Mesendoderm (in vitro differentiated cells): ENCODE measurements around the gene LZTS3.
"Not testable (repeated sequence)": the region's sequence is repeated elsewhere in the genome, so short reads cannot be mapped to it uniquely, and the experiment has no call there.

Experiments used
- DNase-seq: peaks from one replicate; pipeline ENCODE4 v3.0.0; 2013
- H2AK5ac ChIP-seq: 2 replicates; pipeline ENCODE4 v1.6.1; 2013; ENCODE audit warnings: low read length, inconsistent platforms
- H2BK120ac ChIP-seq: 2 replicates; pipeline ENCODE4 v1.6.1; 2013; ENCODE audit warnings: low read depth, mild to moderate bottlenecking, low read length, moderate library complexity, mixed read lengths
- H2BK15ac ChIP-seq: replicated peaks from 2 replicates; pipeline ENCODE4 v1.6.1; 2013; ENCODE audit warnings: low read depth, mild to moderate bottlenecking, moderate library complexity
- H2BK5ac ChIP-seq: 2 replicates; pipeline ENCODE4 v1.6.1; 2013; ENCODE audit warnings: low read length, inconsistent platforms
- H3K18ac ChIP-seq: 2 replicates; pipeline ENCODE4 v1.6.1; 2013; ENCODE audit warnings: mild to moderate bottlenecking, low read length, mixed read lengths
- H3K23ac ChIP-seq: one replicate; pipeline ENCODE4 v1.6.1; 2013; ENCODE audit warnings: low read length
- H3K27ac ChIP-seq: 2 replicates; pipeline ENCODE4 v1.5.1; 2013; ENCODE audit warnings: low read depth, mild to moderate bottlenecking, inconsistent platforms, low read length, moderate library complexity
- H3K27me3 ChIP-seq: 2 replicates; pipeline ENCODE4 v1.6.1; 2013; ENCODE audit warnings: low read length, control low read depth, mild to moderate bottlenecking, inconsistent platforms; ENCODE audit not compliant: insufficient read depth, poor library complexity
- H3K36me3 ChIP-seq: 2 replicates; pipeline ENCODE4 v1.6.1; 2013; ENCODE audit warnings: low read length, inconsistent platforms; ENCODE audit not compliant: control insufficient read depth, insufficient read depth
- H3K4ac ChIP-seq: one replicate; pipeline ENCODE4 v1.6.1; 2013; ENCODE audit warnings: low read depth, mild to moderate bottlenecking, low read length, moderate library complexity
- H3K4me1 ChIP-seq: 2 replicates; pipeline ENCODE4 v1.6.1; 2013; ENCODE audit warnings: low read depth, low read length, inconsistent platforms; ENCODE audit not compliant: control insufficient read depth
- H3K4me2 ChIP-seq: 2 replicates; pipeline ENCODE4 v1.6.1; 2013; ENCODE audit warnings: low read length
- H3K4me3 ChIP-seq: 2 replicates; pipeline ENCODE4 v1.5.1; 2013; ENCODE audit warnings: mild to moderate bottlenecking, low read length
- H3K56ac ChIP-seq: one replicate; pipeline ENCODE4 v1.6.1; 2013; ENCODE audit warnings: low read length
- H3K79me1 ChIP-seq: 2 replicates; pipeline ENCODE4 v1.6.1; 2013; ENCODE audit warnings: low read length, inconsistent platforms
- H3K79me2 ChIP-seq: 2 replicates; pipeline ENCODE4 v1.6.1; 2013; ENCODE audit warnings: mild to moderate bottlenecking, low read length; ENCODE audit not compliant: control insufficient read depth, insufficient read depth
- H3K9ac ChIP-seq: 2 replicates; pipeline ENCODE4 v1.6.1; 2013; ENCODE audit warnings: low read length, inconsistent platforms
- H4K5ac ChIP-seq: one replicate; pipeline ENCODE4 v1.6.1; 2013; ENCODE audit warnings: low read length
- H4K8ac ChIP-seq: one replicate; pipeline ENCODE4 v1.6.1; 2013; ENCODE audit warnings: low read depth, mild to moderate bottlenecking, control low read depth, low read length, moderate library complexity
- WGBS: extraction: QIAGEN DNeasy Blood & Tissue Kit; methylation state at CpG from one replicate; pipeline ENCODE4 v1.1.7; 2013; ENCODE audit warnings: low lambda C conversion rate, missing lambda C conversion rate; ENCODE audit not compliant: insufficient coverage; ENCODE audit errors: extremely low coverage; 5-methylcytosine and 5-hydroxymethylcytosine counted together

The LZTS3 gene

GRCh38 chr20:3128275-3128984 lies 44.9 kb downstream of the LZTS3 start:
- Histone ChIP-seq H2AK5ac (no peak overlapping the region), H3K4me3 (no peak overlapping the region), H3K27ac (no peak overlapping the region), H4K5ac (no peak overlapping the region), H3K4ac (no peak overlapping the region), H3K9ac (no peak overlapping the region), H3K56ac (no peak overlapping the region), H3K23ac (no peak overlapping the region), H4K8ac (no peak overlapping the region), H2BK5ac (no peak overlapping the region), H3K4me1 (no peaks in the 10 kb centered on the region), H3K79me2 (no peaks in the 10 kb centered on the region), H3K4me2 (no peak overlapping the region), H2BK120ac (no peak overlapping the region), H3K18ac (no peak overlapping the region), H3K79me1 (no peaks in the 10 kb centered on the region), H2BK15ac (no peak overlapping the region), H3K36me3 (no peaks in the 10 kb centered on the region), H3K27me3 (no peaks in the 10 kb centered on the region)
- no CpG with 5 or more reads among the region's 8 CpGs for WGBS
- no peak for DNase-seq

DNA sequence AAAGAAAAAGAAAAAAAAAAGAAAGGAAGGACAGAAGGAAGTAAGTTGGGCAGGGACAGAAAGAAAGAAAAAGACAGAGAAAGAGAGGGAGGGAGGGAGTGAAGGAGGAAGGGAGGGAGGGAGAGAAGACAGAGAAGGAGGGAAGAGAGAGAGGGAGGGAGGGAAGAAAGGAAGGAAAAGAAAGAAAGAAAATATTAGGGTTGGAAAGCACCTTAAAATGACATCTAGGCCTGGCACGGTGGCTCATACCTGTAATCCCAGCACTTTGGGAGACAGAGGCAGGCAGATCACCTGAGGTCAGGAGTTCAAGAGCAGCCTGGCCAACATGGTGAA lies 46.9 kb downstream of the LZTS3 start:
- H2BK120ac ChIP-seq, result no peak overlapping the region
- H3K56ac ChIP-seq, result no peak overlapping the region
- H3K4me3 ChIP-seq, result no peak overlapping the region
- H3K79me1 ChIP-seq, result no peaks in the 10 kb centered on the region
- no peak overlapping the region for H3K4me2 ChIP-seq
- H3K79me2 ChIP-seq, result no peaks in the 10 kb centered on the region
- no peak overlapping the region for H4K8ac ChIP-seq
- no peak overlapping the region for H2AK5ac ChIP-seq
- H3K36me3 ChIP-seq, result no peaks in the 10 kb centered on the region
- no peak overlapping the region for H3K9ac ChIP-seq
- H3K4me1 ChIP-seq, result no peaks in the 10 kb centered on the region
- DNase-seq, result no peak
- no peak overlapping the region for H4K5ac ChIP-seq
- no peaks in the 10 kb centered on the region for H3K27me3 ChIP-seq
- H3K27ac ChIP-seq, result no peak overlapping the region
- H3K23ac ChIP-seq, result no peak overlapping the region
- WGBS, result no CpG with 5 or more reads among the region's 1 CpG
- no peak overlapping the region for H3K18ac ChIP-seq
- no peak overlapping the region for H2BK15ac ChIP-seq
- no peak overlapping the region for H3K4ac ChIP-seq
- H2BK5ac ChIP-seq, result no peak overlapping the region

GRCh38 chr20:3125776-3126526 lies 47.4 kb downstream of the LZTS3 start:
- H3K27ac ChIP-seq, H3K79me1 ChIP-seq, H3K18ac ChIP-seq, H4K5ac ChIP-seq, H4K8ac ChIP-seq, H3K4me2 ChIP-seq, H3K79me2 ChIP-seq, DNase-seq, H3K56ac ChIP-seq, H2AK5ac ChIP-seq, H3K4me3 ChIP-seq, H2BK120ac ChIP-seq, H3K4me1 ChIP-seq, H3K23ac ChIP-seq, H3K4ac ChIP-seq, H3K9ac ChIP-seq, H3K36me3 ChIP-seq, H3K27me3 ChIP-seq, H2BK5ac ChIP-seq, H2BK15ac ChIP-seq: not testable (repeated sequence)
- no CpG with 5 or more reads among the region's 25 CpGs for WGBS

DNA sequence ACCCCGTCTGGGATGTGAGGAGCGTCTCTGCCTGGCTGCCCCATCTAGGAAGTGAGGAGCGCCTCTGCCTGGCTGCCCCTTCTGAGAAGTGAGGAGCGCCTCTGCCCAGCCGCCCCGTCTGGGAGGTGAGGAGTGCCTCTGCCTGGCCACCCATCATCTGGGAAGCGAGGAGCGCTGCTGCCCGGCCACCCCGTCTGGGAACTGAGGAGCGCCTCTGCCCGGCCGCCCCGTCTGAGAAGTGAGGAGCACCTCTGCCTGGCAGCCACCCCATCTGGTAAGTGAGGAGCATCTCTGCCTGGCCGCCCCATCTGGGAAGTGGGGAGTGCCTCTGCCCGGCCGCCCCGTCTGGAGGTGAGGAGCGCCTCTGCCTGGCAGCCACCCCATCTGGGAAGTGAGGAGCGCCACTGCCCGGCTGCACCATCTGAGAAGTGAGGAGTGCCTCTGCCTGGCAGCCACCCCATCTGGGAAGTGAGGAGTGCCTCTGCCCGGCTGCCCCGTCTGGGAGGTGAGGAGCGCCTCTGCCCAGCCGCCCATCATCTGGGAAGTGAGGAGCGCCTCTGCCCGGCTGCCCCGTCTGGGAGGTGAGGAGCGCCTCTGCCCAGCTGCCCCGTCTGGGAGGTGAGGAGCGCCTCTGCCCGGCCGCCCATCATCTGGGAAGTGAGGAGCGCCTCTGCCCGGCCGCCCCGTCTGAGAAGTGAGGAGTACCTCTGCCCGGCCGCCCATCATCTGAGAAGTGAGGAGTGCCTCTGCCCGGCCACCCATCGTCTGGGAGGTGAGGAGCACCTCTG lies 48.4 kb downstream of the LZTS3 start:
- not testable (repeated sequence) for H2BK5ac ChIP-seq, H3K27ac ChIP-seq, H4K5ac ChIP-seq, H3K18ac ChIP-seq, H3K4ac ChIP-seq, H2AK5ac ChIP-seq, H3K4me3 ChIP-seq, H2BK15ac ChIP-seq, H3K4me1 ChIP-seq, H3K23ac ChIP-seq, H3K27me3 ChIP-seq, H3K79me2 ChIP-seq, H2BK120ac ChIP-seq, H4K8ac ChIP-seq, H3K36me3 ChIP-seq, H3K56ac ChIP-seq, H3K79me1 ChIP-seq, H3K4me2 ChIP-seq, H3K9ac ChIP-seq, DNase-seq
- WGBS, result no CpG with 5 or more reads among the region's 41 CpGs

DNA sequence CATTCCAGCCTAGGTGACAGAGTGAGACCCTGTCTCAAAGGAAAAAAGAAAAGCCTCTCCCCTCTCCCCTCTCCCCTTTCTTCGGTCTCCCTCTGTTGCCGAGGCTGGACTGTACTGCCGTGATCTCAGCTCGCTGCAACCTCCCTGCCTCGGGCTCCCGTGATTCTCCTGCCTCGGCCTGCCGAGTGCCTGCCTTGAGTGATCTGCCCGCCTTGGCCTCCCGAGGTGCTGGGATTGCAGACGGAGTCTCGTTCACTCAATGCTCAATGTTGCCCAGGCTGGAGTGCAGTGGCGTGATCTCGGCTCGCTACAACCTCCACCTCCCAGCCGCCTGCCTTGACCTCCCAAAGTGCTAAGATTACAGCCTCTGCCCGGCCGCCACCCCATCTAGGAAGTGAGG lies 49.2 kb downstream of the LZTS3 start:
- H3K79me2 ChIP-seq, H3K56ac ChIP-seq, DNase-seq, H3K18ac ChIP-seq, H3K27me3 ChIP-seq, H3K4me2 ChIP-seq, H4K5ac ChIP-seq, H3K36me3 ChIP-seq, H2BK5ac ChIP-seq, H4K8ac ChIP-seq, H3K79me1 ChIP-seq, H3K23ac ChIP-seq, H3K9ac ChIP-seq, H2BK120ac ChIP-seq, H2BK15ac ChIP-seq, H3K4ac ChIP-seq, H3K4me3 ChIP-seq, H3K4me1 ChIP-seq, H2AK5ac ChIP-seq, H3K27ac ChIP-seq: not testable (repeated sequence)
- WGBS, result no CpG with 5 or more reads among the region's 18 CpGs
